ENCODE data around the gene ULK2. TPM values are rescaled to one million over a fixed set of nuclear protein-coding genes. Genes with fewer than 3 reads are reported as not detected.

ULK2 gene
- total and polyA plus RNA-seq, 2 donors (not counting 1 experiment from before 2014, with no cell fraction given), result 2.0 to 2.9 TPM

- Histone ChIP-seq H3K27me3 (replicated peaks in 1 of 4; ENCODE audit: control extremely low read depth in 1 of 4, control insufficient read depth in 3 of 4, insufficient read depth in 4 of 4, low read length in 3 of 4) (no peaks in the 10 kb centered on the region), H4K20me1 (ENCODE audit: control insufficient read depth, insufficient read depth, low read length, poor library complexity, severe bottlenecking) (no peaks in the 10 kb centered on the region), H3K36me3 (replicated peaks in 1 of 2; ENCODE audit: control extremely low read depth in 1 of 2, control insufficient read depth in 1 of 2, extremely low read depth in 1 of 2, insufficient read depth in 2 of 2, low read length in 1 of 2) (no peaks in the 10 kb centered on the region), H2AFZ (ENCODE audit: insufficient read depth, low read depth, low read length, poor library complexity, severe bottlenecking) (no peak overlapping the region), H3K9me3 (ENCODE audit: control extremely low read depth in 1 of 3, control insufficient read depth in 2 of 3, insufficient read depth in 1 of 3, low read length in 2 of 3) (no peaks in the 10 kb centered on the region), H3K4me1 (ENCODE audit: control insufficient read depth in 2 of 2, insufficient read depth in 2 of 2, low read length in 2 of 2) (no peaks in the 10 kb centered on the region), H3K79me2 (ENCODE audit: control insufficient read depth, insufficient read depth, low read length) (no peaks in the 10 kb centered on the region), H3K4me3 (ENCODE audit: control extremely low read depth in 1 of 5, extremely low read depth in 1 of 5, insufficient read depth in 1 of 5, low read depth in 2 of 5, low read length in 4 of 5) (no peak overlapping the region), H3K4me2 (replicated peaks; ENCODE audit: low read depth, low read length, poor library complexity, severe bottlenecking) (no peak overlapping the region), H3K27ac (ENCODE audit: low read length in 2 of 2) (no peak overlapping the region), H3K9ac (ENCODE audit: low read length) (no peak overlapping the region)
- H3K4me1 Mint-ChIP-seq, result no peaks in the 10 kb centered on the region
- no peaks in the 10 kb centered on the region for H3K9me3 Mint-ChIP-seq (ENCODE audit: insufficient read depth)
- POLR2A ChIA-PET, result no interaction called here
- H3K27me3 Mint-ChIP-seq, result no peaks in the 10 kb centered on the region
- H3K27ac Mint-ChIP-seq, result no peak overlapping the region
- no peak for TF ChIP-seq EZH2 (IDR thresholded peaks at IDR 0.05; ENCODE audit: borderline replicate concordance, insufficient read depth, low read depth, low read length, poor library complexity, severe bottlenecking)
- TF ChIP-seq CTCF (IDR thresholded peaks at IDR 0.05), result no peak
- H3K4me3 Mint-ChIP-seq, result no peak overlapping the region
- ATAC-seq (ENCODE audit: low read depth) (no peak), DNase-seq (no peak)
- WGBS (ENCODE audit: insufficient coverage), result 82% methylated on average over 4 of the region's 4 CpGs
- intact Hi-C loops (cut with micrococcal nuclease), result no loop called here
- CTCF ChIA-PET, result no interaction called here
Measured at GRCh38 chr17:19730843-19731242, 136.9 kb downstream of the ULK2 start.

GRCh38 chr17:19729900-19730299 is 137.8 kb downstream of the ULK2 start:
- Histone ChIP-seq H3K9me3 (ENCODE audit: control extremely low read depth in 1 of 3, control insufficient read depth in 2 of 3, insufficient read depth in 1 of 3, low read length in 2 of 3) (no peaks in the 10 kb centered on the region), H3K4me2 (replicated peaks; ENCODE audit: low read depth, low read length, poor library complexity, severe bottlenecking) (no peak overlapping the region), H3K27ac (ENCODE audit: low read length in 2 of 2) (no peak overlapping the region), H3K9ac (ENCODE audit: low read length) (no peak overlapping the region), H4K20me1 (ENCODE audit: control insufficient read depth, insufficient read depth, low read length, poor library complexity, severe bottlenecking) (no peaks in the 10 kb centered on the region), H3K79me2 (ENCODE audit: control insufficient read depth, insufficient read depth, low read length) (no peaks in the 10 kb centered on the region), H3K4me1 (ENCODE audit: control insufficient read depth in 2 of 2, insufficient read depth in 2 of 2, low read length in 2 of 2) (peaks cover 3% of the 10 kb centered on the region in 2 donors), H3K27me3 (replicated peaks in 1 of 4; ENCODE audit: control extremely low read depth in 1 of 4, control insufficient read depth in 3 of 4, insufficient read depth in 4 of 4, low read length in 3 of 4) (no peaks in the 10 kb centered on the region), H3K4me3 (ENCODE audit: control extremely low read depth in 1 of 5, extremely low read depth in 1 of 5, insufficient read depth in 1 of 5, low read depth in 2 of 5, low read length in 4 of 5) (no peak overlapping the region), H2AFZ (ENCODE audit: insufficient read depth, low read depth, low read length, poor library complexity, severe bottlenecking) (no peak overlapping the region), H3K36me3 (replicated peaks in 1 of 2; ENCODE audit: control extremely low read depth in 1 of 2, control insufficient read depth in 1 of 2, extremely low read depth in 1 of 2, insufficient read depth in 2 of 2, low read length in 1 of 2) (no peaks in the 10 kb centered on the region)
- CTCF ChIA-PET, result no interaction called here
- 100% methylated on average over 6 of the region's 6 CpGs for WGBS (ENCODE audit: insufficient coverage)
- Mint-ChIP-seq H3K27me3 (no peaks in the 10 kb centered on the region), H3K27ac (no peak overlapping the region), H3K4me1 (peaks cover 5% of the 10 kb centered on the region), H3K4me3 (no peak overlapping the region), H3K9me3 (ENCODE audit: insufficient read depth) (no peaks in the 10 kb centered on the region)
- ATAC-seq (ENCODE audit: low read depth) (no peak), DNase-seq (no peak)
- POLR2A ChIA-PET, result no interaction called here
- no peak for TF ChIP-seq CTCF (IDR thresholded peaks at IDR 0.05)
- intact Hi-C loops (cut with micrococcal nuclease), result no loop called here

Data from B cell (primary cell).